ENCODE results near the gene TBC1D5. TPM values are rescaled to one million over a fixed set of nuclear protein-coding genes. Genes with fewer than 3 reads are reported as not detected.
"Not testable (repeated sequence)": the region's sequence is repeated elsewhere in the genome, so short reads cannot be mapped to it uniquely, and the experiment has no call there.

TBC1D5 gene
- total and polyA plus RNA-seq, 2 donors (not counting 1 experiment from before 2014, with no cell fraction given), result 22.6 to 111 TPM

- ChIA-PET CTCF (no interaction called here), POLR2A (no interaction called here)
- DNase-seq, result no peak
- Mint-ChIP-seq H3K27me3 (no peaks in the 10 kb centered on the region), H3K4me1 (no peaks in the 10 kb centered on the region), H3K27ac (no peak overlapping the region), H3K9me3 (ENCODE audit: insufficient read depth) (peaks cover 18% of the 10 kb centered on the region), H3K4me3 (no peak overlapping the region)
- no peaks in the 10 kb centered on the region for H3K27me3 ChIP-seq (replicated peaks in 1 of 4; ENCODE audit: control extremely low read depth in 1 of 4, control insufficient read depth in 3 of 4, insufficient read depth in 4 of 4, low read length in 3 of 4)
- no peaks in the 10 kb centered on the region for H3K79me2 ChIP-seq (ENCODE audit: control insufficient read depth, insufficient read depth, low read length)
- no peak overlapping the region for H3K4me2 ChIP-seq (replicated peaks; ENCODE audit: low read depth, low read length, poor library complexity, severe bottlenecking)
- no peaks in the 10 kb centered on the region for H4K20me1 ChIP-seq (ENCODE audit: control insufficient read depth, insufficient read depth, low read length, poor library complexity, severe bottlenecking)
- no peak overlapping the region for H3K4me3 ChIP-seq (ENCODE audit: control extremely low read depth in 1 of 5, extremely low read depth in 1 of 5, insufficient read depth in 1 of 5, low read depth in 2 of 5, low read length in 4 of 5)
- no peak for TF ChIP-seq EZH2 (IDR thresholded peaks at IDR 0.05; ENCODE audit: borderline replicate concordance, insufficient read depth, low read depth, low read length, poor library complexity, severe bottlenecking)
- no peaks in the 10 kb centered on the region for H3K4me1 ChIP-seq (ENCODE audit: control insufficient read depth in 2 of 2, insufficient read depth in 2 of 2, low read length in 2 of 2)
- H3K9ac ChIP-seq (ENCODE audit: low read length), result no peak overlapping the region
- H2AFZ ChIP-seq (ENCODE audit: insufficient read depth, low read depth, low read length, poor library complexity, severe bottlenecking), result no peak overlapping the region
- peaks cover 0 to 9% (median 5%) of the 10 kb centered on the region in 3 donors for H3K9me3 ChIP-seq (ENCODE audit: control extremely low read depth in 1 of 3, control insufficient read depth in 2 of 3, insufficient read depth in 1 of 3, low read length in 2 of 3)
- no peak for ATAC-seq (ENCODE audit: low read depth)
- intact Hi-C loops (cut with micrococcal nuclease), result no loop called here
- H3K27ac ChIP-seq (ENCODE audit: low read length in 2 of 2), result no peak overlapping the region
- WGBS (ENCODE audit: insufficient coverage), result 100% methylated on average over 4 of the region's 4 CpGs
- peaks cover 0 to 13% of the 10 kb centered on the region in 2 experiments for H3K36me3 ChIP-seq (replicated peaks in 1 of 2; ENCODE audit: control extremely low read depth in 1 of 2, control insufficient read depth in 1 of 2, extremely low read depth in 1 of 2, insufficient read depth in 2 of 2, low read length in 1 of 2)
These were observed 250.8 kb downstream of the TBC1D5 start for GRCh38 chr3:17491601-17492000.

GRCh38 chr3:17491190-17491589 is 251.2 kb downstream of the TBC1D5 start:
- H3K4me1 Mint-ChIP-seq; H3K4me2 ChIP-seq (replicated peaks; ENCODE audit: low read depth, low read length, poor library complexity, severe bottlenecking); H3K27me3 Mint-ChIP-seq; H3K4me3 Mint-ChIP-seq; ATAC-seq (ENCODE audit: low read depth); DNase-seq; POLR2A ChIA-PET; H3K4me1 ChIP-seq (ENCODE audit: control insufficient read depth in 2 of 2, insufficient read depth in 2 of 2, low read length in 2 of 2); H3K27me3 ChIP-seq (replicated peaks in 1 of 4; ENCODE audit: control extremely low read depth in 1 of 4, control insufficient read depth in 3 of 4, insufficient read depth in 4 of 4, low read length in 3 of 4); H3K27ac ChIP-seq (ENCODE audit: low read length in 2 of 2); H3K4me3 ChIP-seq (ENCODE audit: control extremely low read depth in 1 of 5, extremely low read depth in 1 of 5, insufficient read depth in 1 of 5, low read depth in 2 of 5, low read length in 4 of 5); H2AFZ ChIP-seq (ENCODE audit: insufficient read depth, low read depth, low read length, poor library complexity, severe bottlenecking); CTCF ChIA-PET; H3K27ac Mint-ChIP-seq; H3K79me2 ChIP-seq (ENCODE audit: control insufficient read depth, insufficient read depth, low read length); H4K20me1 ChIP-seq (ENCODE audit: control insufficient read depth, insufficient read depth, low read length, poor library complexity, severe bottlenecking); H3K9me3 ChIP-seq (ENCODE audit: control extremely low read depth in 1 of 3, control insufficient read depth in 2 of 3, insufficient read depth in 1 of 3, low read length in 2 of 3); H3K9ac ChIP-seq (ENCODE audit: low read length); intact Hi-C loops (cut with micrococcal nuclease): not testable (repeated sequence)
- 100% methylated on average over 1 of the region's 1 CpG for WGBS (ENCODE audit: insufficient coverage)
- peaks cover 0 to 13% of the 10 kb centered on the region in 2 experiments for H3K36me3 ChIP-seq (replicated peaks in 1 of 2; ENCODE audit: control extremely low read depth in 1 of 2, control insufficient read depth in 1 of 2, extremely low read depth in 1 of 2, insufficient read depth in 2 of 2, low read length in 1 of 2)
- peaks cover 18% of the 10 kb centered on the region for H3K9me3 Mint-ChIP-seq (ENCODE audit: insufficient read depth)

Data from B cell (primary cell).